ENCODE data around the gene AVPR2.

- TF ChIP-seq, protein P1, sequence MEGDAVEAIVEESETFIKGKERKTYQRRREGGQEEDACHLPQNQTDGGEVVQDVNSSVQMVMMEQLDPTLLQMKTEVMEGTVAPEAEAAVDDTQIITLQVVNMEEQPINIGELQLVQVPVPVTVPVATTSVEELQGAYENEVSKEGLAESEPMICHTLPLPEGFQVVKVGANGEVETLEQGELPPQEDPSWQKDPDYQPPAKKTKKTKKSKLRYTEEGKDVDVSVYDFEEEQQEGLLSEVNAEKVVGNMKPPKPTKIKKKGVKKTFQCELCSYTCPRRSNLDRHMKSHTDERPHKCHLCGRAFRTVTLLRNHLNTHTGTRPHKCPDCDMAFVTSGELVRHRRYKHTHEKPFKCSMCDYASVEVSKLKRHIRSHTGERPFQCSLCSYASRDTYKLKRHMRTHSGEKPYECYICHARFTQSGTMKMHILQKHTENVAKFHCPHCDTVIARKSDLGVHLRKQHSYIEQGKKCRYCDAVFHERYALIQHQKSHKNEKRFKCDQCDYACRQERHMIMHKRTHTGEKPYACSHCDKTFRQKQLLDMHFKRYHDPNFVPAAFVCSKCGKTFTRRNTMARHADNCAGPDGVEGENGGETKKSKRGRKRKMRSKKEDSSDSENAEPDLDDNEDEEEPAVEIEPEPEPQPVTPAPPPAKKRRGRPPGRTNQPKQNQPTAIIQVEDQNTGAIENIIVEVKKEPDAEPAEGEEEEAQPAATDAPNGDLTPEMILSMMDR (IDR thresholded peaks at IDR 0.05), result no peak
- no peak for TF ChIP-seq EZH2phosphoT487 (IDR thresholded peaks at IDR 0.05)
These were observed 21.5 kb downstream of the AVPR2 start, which contains the start of gene ARHGAP4 for GRCh38 chrX:153925739-153926551.

All from neural progenitor cell (in vitro differentiated cells).